ENCODE data around the gene HSPA14. TPM values are rescaled to one million over a fixed set of nuclear protein-coding genes. Genes with fewer than 3 reads are reported as not detected.

Gene HSPA14
- total RNA-seq, 4 donors from 2014 or later, result 3.6 to 9.2 (median 5.9) TPM

GRCh38 chr10:14876764-14877163 is 38.7 kb downstream of the HSPA14 start:
- H3K4me3 ChIP-seq (ENCODE audit: low read depth, poor library complexity, severe bottlenecking), result no peak overlapping the region
- TF ChIP-seq, protein P1, sequence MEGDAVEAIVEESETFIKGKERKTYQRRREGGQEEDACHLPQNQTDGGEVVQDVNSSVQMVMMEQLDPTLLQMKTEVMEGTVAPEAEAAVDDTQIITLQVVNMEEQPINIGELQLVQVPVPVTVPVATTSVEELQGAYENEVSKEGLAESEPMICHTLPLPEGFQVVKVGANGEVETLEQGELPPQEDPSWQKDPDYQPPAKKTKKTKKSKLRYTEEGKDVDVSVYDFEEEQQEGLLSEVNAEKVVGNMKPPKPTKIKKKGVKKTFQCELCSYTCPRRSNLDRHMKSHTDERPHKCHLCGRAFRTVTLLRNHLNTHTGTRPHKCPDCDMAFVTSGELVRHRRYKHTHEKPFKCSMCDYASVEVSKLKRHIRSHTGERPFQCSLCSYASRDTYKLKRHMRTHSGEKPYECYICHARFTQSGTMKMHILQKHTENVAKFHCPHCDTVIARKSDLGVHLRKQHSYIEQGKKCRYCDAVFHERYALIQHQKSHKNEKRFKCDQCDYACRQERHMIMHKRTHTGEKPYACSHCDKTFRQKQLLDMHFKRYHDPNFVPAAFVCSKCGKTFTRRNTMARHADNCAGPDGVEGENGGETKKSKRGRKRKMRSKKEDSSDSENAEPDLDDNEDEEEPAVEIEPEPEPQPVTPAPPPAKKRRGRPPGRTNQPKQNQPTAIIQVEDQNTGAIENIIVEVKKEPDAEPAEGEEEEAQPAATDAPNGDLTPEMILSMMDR (IDR thresholded peaks at IDR 0.05), result no peak
- no peak for TF ChIP-seq POLR2A (IDR thresholded peaks at IDR 0.05)
- no peak for DNase-seq (ENCODE audit: low spot score in 2 of 2)
- 85% methylated on average over 9 of the region's 9 CpGs for WGBS, 2 donors
- intact Hi-C loops (cut with DNase I; ENCODE audit: low total_unique reads), result loop anchor here (10.0 kb wide), 1 partner anchor 218 kb away; the partner anchor contains the start of gene RPP38

DNA sequence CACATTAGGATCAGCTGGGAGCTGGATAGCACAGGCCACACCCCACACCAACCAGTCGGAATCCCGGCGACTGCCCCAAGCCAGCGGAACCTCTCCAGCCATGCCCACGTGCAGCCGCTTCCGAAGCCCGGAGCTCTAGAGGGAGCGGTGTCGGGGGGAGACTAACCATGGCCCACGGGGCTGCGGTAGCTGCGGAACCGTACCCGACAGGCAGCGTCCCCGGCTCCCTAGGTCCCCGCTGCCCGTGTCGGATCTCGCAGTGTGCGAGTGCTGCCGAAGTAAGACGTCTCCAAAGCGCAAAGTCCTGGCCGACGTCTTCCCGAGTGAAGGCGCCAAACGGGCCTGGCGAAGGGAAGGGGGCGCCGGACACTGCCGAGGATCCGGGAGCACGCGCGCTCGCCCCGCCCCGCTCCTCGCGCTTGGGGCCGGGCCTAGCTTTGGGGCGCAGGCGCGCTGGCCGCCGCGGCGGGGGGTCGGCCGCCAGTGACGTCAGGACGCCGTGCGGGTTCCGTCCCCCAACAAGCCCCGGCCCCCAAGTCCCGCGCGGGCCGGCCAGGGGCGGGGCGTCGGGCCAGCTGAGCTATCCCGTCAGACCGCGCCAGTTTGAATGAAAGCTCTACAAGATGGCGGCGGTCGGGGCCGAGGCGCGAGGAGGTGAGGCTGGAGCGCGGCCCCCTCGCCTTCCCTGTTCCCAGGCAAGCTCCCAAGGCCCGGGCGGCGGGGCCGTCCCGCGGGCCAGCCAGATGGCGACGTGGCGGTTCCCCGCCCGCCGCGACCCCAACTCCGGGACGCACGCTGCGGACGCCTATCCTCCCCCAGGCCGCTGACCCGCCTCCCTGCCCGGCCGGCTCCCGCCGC is 40.4 kb downstream of the HSPA14 start, which contains the start of gene SUV39H2:
TSS of gene SUV39H2 (plus strand) at position 601 of the 858 bp plus-strand sequence. CDS start at position 624, 23 bp downstream.
- 0% methylated on average over 2 to 15 of the region's 102 CpGs for WGBS, 2 donors
- no peak for TF ChIP-seq POLR2A (IDR thresholded peaks at IDR 0.05)
- TF ChIP-seq, protein P1 (IDR thresholded peaks at IDR 0.05), result no peak
- intact Hi-C loops (cut with DNase I; ENCODE audit: low total_unique reads), result loop anchor here (10.0 kb wide), 1 partner anchor 216 kb away; the partner anchor contains the start of gene RPP38
- peak; percentile 92 to 99 for DNase-seq (ENCODE audit: low spot score in 2 of 2)
- H3K4me3 ChIP-seq (ENCODE audit: low read depth, poor library complexity, severe bottlenecking), result peak within 1 kb of the TSS; percentile 100

DNA sequence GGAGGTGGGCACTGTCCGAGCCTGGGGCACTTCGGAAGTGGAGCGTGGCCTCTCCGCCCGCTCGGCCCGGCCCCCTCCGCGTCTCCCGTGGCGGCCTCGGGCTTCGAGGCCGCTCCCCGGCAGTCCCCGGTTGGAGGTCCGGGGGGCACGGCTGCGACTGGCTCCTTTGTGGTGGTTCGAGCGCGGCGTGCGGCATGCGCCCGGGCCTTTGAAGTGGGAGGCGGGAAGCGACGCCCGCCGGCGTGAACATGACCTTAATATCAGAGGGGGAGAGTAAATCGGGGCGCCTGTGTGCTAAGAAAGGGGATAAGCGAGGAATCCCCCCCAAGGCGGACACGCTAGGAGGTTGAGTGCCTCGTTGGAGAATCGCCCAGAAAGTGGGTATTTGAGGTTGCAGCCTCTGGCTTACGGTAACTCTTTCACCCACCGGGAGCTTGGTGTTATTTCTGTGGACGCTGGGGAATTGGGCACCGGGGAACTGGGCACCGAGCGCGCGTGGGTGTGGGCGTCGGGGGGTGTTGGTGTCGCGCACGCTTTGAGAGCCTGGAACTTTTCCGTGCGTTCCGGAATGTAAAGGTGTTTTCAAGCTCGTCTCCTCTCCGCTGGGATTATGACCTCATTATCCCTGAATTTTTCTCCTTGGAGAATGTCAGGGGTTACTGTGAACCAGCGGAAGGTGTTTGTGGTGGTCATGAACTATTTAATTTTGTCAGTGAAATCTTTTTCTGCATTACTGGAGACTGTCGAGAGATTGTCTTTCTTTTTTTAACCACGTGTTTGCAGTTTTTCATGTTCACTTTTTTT is 41.2 kb downstream of the HSPA14 start:
- no peak for TF ChIP-seq POLR2A (IDR thresholded peaks at IDR 0.05)
- TF ChIP-seq, protein P1 (IDR thresholded peaks at IDR 0.05), result no peak
- H3K4me3 ChIP-seq (ENCODE audit: low read depth, poor library complexity, severe bottlenecking), result peak overlapping the region; percentile 100
- WGBS, 2 donors, result 0% methylated on average over 33 to 59 of the region's 60 CpGs
- intact Hi-C loops (cut with DNase I; ENCODE audit: low total_unique reads), result loop anchor here (10.0 kb wide), 1 partner anchor 215 kb away; the partner anchor contains the start of gene RPP38
- DNase-seq (ENCODE audit: low spot score in 2 of 2), result peak; percentile 27 to 85

DNA sequence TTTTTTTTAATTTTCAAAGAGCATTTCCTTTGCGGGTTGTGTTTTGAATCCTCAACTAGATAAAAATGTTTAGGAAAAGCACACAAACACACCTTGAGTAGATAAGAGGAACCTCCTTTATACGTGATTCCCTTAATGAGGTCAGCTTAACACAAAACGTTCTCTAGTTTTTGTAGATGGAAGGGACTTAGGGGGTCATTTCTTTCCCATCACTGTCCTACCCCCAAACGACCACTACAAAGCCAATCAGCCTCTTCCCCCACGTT is 41.8 kb downstream of the HSPA14 start:
- WGBS, 2 donors, result 0 to 4% methylated on average over 5 of the region's 5 CpGs
- TF ChIP-seq, protein P1 (IDR thresholded peaks at IDR 0.05), result no peak
- no peak for TF ChIP-seq POLR2A (IDR thresholded peaks at IDR 0.05)
- no peak overlapping the region for H3K4me3 ChIP-seq (ENCODE audit: low read depth, poor library complexity, severe bottlenecking)
- intact Hi-C loops (cut with DNase I; ENCODE audit: low total_unique reads), result loop anchor here (10.0 kb wide), 2 partner anchors 75 to 215 kb away; partner anchors contain the start of genes DCLRE1C, MEIG1 and RPP38
- no peak for DNase-seq (ENCODE audit: low spot score in 2 of 2)

DNA sequence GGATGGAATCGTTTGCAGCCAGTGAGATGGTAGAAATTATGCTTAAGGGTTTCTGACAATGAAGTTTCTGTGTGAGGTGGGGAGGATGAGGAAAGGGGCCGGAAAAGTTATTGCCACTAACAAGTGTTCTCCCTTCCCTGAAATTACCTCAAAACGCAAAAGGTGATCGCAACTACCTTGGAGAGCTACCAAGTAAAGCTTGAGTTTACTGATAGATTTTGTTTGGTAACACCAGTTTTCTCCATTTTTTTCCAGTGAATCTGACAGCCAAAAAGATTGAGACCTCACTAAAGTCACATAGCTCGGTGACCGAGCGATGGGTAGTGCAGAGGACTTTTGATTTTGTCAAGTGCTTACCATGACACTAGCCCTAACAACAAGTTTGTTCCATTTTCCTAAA is 42.1 kb downstream of the HSPA14 start:
- 56 to 59% methylated on average over 7 of the region's 7 CpGs for WGBS, 2 donors
- TF ChIP-seq, protein P1 (IDR thresholded peaks at IDR 0.05), result no peak
- TF ChIP-seq POLR2A (IDR thresholded peaks at IDR 0.05), result no peak
- no peak overlapping the region for H3K4me3 ChIP-seq (ENCODE audit: low read depth, poor library complexity, severe bottlenecking)
- intact Hi-C loops (cut with DNase I; ENCODE audit: low total_unique reads), result loop anchor here (10.0 kb wide), 1 partner anchor 75 kb away; the partner anchor contains the start of genes DCLRE1C and MEIG1
- no peak for DNase-seq (ENCODE audit: low spot score in 2 of 2)
